NB4 (cell line): ENCODE data around the gene SLC10A3.

Experiments
- CTCF ChIP-seq: IDR thresholded peaks from one replicate; pipeline ENCODE4 v1.5.1; 2012; ENCODE audit warnings: low read depth, low read length
- MAX ChIP-seq: IDR thresholded peaks from 2 replicates; pipeline ENCODE4 v1.6.1; 2011; ENCODE audit warnings: low read depth, low read length
- MYC ChIP-seq: IDR thresholded peaks from 2 replicates; pipeline ENCODE4 v1.6.1; 2011; ENCODE audit warnings: low read depth, low read length
- POLR2A ChIP-seq: IDR thresholded peaks from 2 replicates; pipeline ENCODE4 v1.6.1; 2011; ENCODE audit warnings: mild to moderate bottlenecking; ENCODE audit not compliant: insufficient read length; ENCODE audit errors: extremely low read depth

DNA sequence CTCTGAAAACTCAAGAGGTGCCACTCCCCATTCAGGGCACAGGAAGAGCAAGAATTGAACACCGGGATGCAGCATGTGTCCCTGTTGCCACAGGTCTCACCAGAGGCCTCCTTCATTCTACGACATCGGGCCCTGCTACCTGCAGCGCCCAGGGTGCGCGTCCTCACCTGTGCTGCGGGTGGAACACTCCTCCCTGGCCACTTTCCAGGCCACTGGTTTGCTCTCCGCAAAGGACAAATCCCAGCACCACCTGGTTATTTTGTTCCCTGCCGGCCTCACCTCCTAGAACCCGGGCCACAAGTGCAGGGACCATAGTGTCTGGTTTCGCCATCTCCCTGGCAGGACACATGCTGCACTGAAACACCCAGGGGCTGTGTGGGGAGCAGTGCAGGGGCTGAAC lies 39.9 kb upstream of the SLC10A3 start:
- TF ChIP-seq CTCF: no peak
- no peak for TF ChIP-seq POLR2A
- no peak for TF ChIP-seq MYC
- TF ChIP-seq MAX: no peak
